Peyer's patch (tissue), 4 donors: ENCODE results near the gene BRMS1L. TPM values are rescaled to one million over a fixed set of nuclear protein-coding genes. Genes with fewer than 3 reads are reported as not detected.

Experiments
- DNase-seq, 3 donors: peaks; one replicate each; pipeline ENCODE4 v3.0.0-alpha.2; 2017 to 2019
- H3K27ac ChIP-seq, 4 donors: fragments of 200-600 bp; sonication (generic); one replicate each; pipeline ENCODE4 v1.5.1; 2016 to 2019
- H3K27me3 ChIP-seq, 2 donors: fragments of 200-600 bp; sonication (generic); one replicate each; pipeline ENCODE4 v1.5.1; 2019
- H3K36me3 ChIP-seq, 3 donors: fragments of 200-600 bp; sonication (generic); one replicate each; pipeline ENCODE4 v1.5.1; 2016 to 2019
- H3K4me1 ChIP-seq, 4 donors: fragments of 200-600 bp; sonication (generic); one replicate each; pipeline ENCODE4 v1.5.1; 2016 to 2019
- H3K4me3 ChIP-seq, 4 donors: fragments of 200-600 bp; sonication (generic); 1 replicate in 3 of 4; 2 replicates in 1 of 4; pipeline ENCODE4 v1.5.1; 2016 to 2019; ENCODE audit warnings: mild to moderate bottlenecking in 1 of 4
- H3K9me3 ChIP-seq, 4 donors: fragments of 200-600 bp; sonication (generic); one replicate each; pipeline ENCODE4 v1.5.1; 2016 to 2019; ENCODE audit warnings: mild to moderate bottlenecking in 1 of 4
- CTCF ChIP-seq, 6 experiments: fragments of 450-650 bp in 4 of 6; fragments of 200-600 bp in 2 of 6; sonication (generic) in 1 of 6; IDR thresholded peaks; one replicate each; pipeline ENCODE4 v1.5.1; 2017 to 2019; ENCODE audit warnings: antibody characterized with exemption in 6 of 6, mild to moderate bottlenecking in 3 of 6, moderate library complexity in 1 of 6
- POLR2A ChIP-seq, 2 donors: fragments of 450-650 bp; IDR thresholded peaks; one replicate each; pipeline ENCODE4 v1.5.1; 2017; ENCODE audit warnings: antibody characterized with exemption in 2 of 2, mild to moderate bottlenecking in 2 of 2, moderate library complexity in 2 of 2
- total RNA-seq, 4 donors: library from RNA; depleted of rRNA; stranded (reverse); fragments of >200 nt; gene quantifications; one replicate each; pipeline ENCODE4 v1.1.0, GENCODE V29; 2016

The BRMS1L gene
- total RNA-seq, 4 donors from 2014 or later: 0.53 to 4.1 (median 2.4) TPM

- no peaks in the 10 kb centered on the region for H3K27me3 ChIP-seq
- H3K36me3 ChIP-seq: no peaks in the 10 kb centered on the region
- H3K4me1 ChIP-seq: no peaks in the 10 kb centered on the region
- no peak overlapping the region for H3K4me3 ChIP-seq
- TF ChIP-seq CTCF (IDR thresholded peaks at IDR 0.05): no peak
- TF ChIP-seq POLR2A (IDR thresholded peaks at IDR 0.05): no peak
- no peak for DNase-seq
- H3K27ac ChIP-seq: no peak overlapping the region
- H3K9me3 ChIP-seq: no peaks in the 10 kb centered on the region
These were observed 36.5 kb upstream of the BRMS1L start for GRCh38 chr14:35789651-35790050.

- TF ChIP-seq CTCF (IDR thresholded peaks at IDR 0.05): no peak
- no peak for TF ChIP-seq POLR2A (IDR thresholded peaks at IDR 0.05)
- no peaks in the 10 kb centered on the region for H3K4me1 ChIP-seq
- H3K4me3 ChIP-seq: no peak overlapping the region
- no peak overlapping the region for H3K27ac ChIP-seq
- no peak for DNase-seq
- no peaks in the 10 kb centered on the region for H3K27me3 ChIP-seq
- no peaks in the 10 kb centered on the region for H3K36me3 ChIP-seq
- H3K9me3 ChIP-seq: no peaks in the 10 kb centered on the region
These were observed 28.3 kb upstream of the BRMS1L start for GRCh38 chr14:35797796-35798195.

GRCh38 chr14:35806006-35806907 is 19.9 kb upstream of the BRMS1L start:
- Histone ChIP-seq H3K4me3 (no peak overlapping the region), H3K9me3 (no peaks in the 10 kb centered on the region), H3K27me3 (no peaks in the 10 kb centered on the region), H3K27ac (no peak overlapping the region), H3K36me3 (no peaks in the 10 kb centered on the region), H3K4me1 (peaks cover 0 to 23% (median 0%) of the 10 kb centered on the region in 4 donors)
- TF ChIP-seq POLR2A (IDR thresholded peaks at IDR 0.05): no peak
- TF ChIP-seq CTCF (IDR thresholded peaks at IDR 0.05): no peak
- no peak for DNase-seq

GRCh38 chr14:35807131-35807961 is 18.8 kb upstream of the BRMS1L start:
- peaks cover 0 to 23% (median 0%) of the 10 kb centered on the region in 4 donors for H3K4me1 ChIP-seq
- H3K4me3 ChIP-seq: peak overlapping the region in 3 of 4 donors; percentile 13 to 77 (median 63)
- DNase-seq: no peak
- no peak overlapping the region for H3K27ac ChIP-seq
- H3K36me3 ChIP-seq: no peaks in the 10 kb centered on the region
- no peak for TF ChIP-seq CTCF (IDR thresholded peaks at IDR 0.05)
- no peak for TF ChIP-seq POLR2A (IDR thresholded peaks at IDR 0.05)
- no peaks in the 10 kb centered on the region for H3K9me3 ChIP-seq
- H3K27me3 ChIP-seq: no peaks in the 10 kb centered on the region

- TF ChIP-seq POLR2A (IDR thresholded peaks at IDR 0.05): no peak
- TF ChIP-seq CTCF (IDR thresholded peaks at IDR 0.05): no peak
- peak in 2 of 3 donors; percentile 36 to 69 for DNase-seq
- no peaks in the 10 kb centered on the region for H3K27me3 ChIP-seq
- peak overlapping the region; percentile 63 to 83 (median 72) for H3K4me3 ChIP-seq
- no peaks in the 10 kb centered on the region for H3K36me3 ChIP-seq
- peaks cover 0 to 23% (median 0%) of the 10 kb centered on the region in 4 donors for H3K4me1 ChIP-seq
- no peaks in the 10 kb centered on the region for H3K9me3 ChIP-seq
- H3K27ac ChIP-seq: peak overlapping the region; percentile 90 to 95 (median 92)
These were observed 18.0 kb upstream of the BRMS1L start for GRCh38 chr14:35808076-35808637.
